Measurements from ENCODE around the gene AGR3.

AGR3 gene

GRCh38 chr7:16818732-16819131 is 63.1 kb downstream of the AGR3 start:
- DNase-seq, result no peak

DNA sequence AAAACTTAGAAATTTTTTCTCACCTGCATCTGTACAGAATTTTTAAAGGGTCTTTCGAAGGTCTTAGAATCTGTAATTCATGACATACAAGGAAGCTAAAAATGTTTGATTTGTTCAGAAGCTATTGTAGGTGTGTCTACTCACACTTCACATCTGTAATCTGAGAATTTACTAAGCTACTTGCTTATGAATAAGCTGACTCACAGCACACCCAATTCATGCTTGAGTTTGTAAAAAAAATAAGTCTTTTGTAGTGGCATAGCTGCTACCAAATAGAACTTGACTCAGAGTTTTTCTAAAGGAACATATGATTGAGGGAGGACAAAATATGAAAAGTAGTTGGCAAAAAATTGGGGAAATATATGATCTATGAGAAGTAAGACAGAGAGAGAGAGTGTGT is 64.2 kb downstream of the AGR3 start:
- no peak for DNase-seq

GRCh38 chr7:16816824-16817223 is 65.0 kb downstream of the AGR3 start:
- DNase-seq, result no peak

DNA sequence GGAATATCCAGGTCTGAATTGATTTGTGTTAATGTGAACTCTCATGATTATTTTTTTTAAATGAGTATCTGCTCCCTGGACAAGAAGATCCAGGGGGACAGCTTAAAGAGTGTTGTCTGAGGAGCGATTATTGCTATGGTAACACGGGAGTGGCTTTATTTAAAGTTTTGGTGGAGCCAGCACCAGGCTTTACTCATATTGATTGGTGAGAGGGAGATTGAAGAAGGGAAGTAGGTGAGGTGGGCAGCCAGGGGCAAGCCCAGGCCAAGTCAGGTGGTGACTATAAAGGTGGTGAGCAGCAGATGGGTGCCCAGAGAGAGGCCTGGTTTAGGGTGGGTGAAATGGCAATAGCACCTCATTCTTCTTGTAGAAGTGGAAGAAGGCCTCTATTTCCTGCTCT is 66.8 kb downstream of the AGR3 start:
- DNase-seq, result no peak

DNA sequence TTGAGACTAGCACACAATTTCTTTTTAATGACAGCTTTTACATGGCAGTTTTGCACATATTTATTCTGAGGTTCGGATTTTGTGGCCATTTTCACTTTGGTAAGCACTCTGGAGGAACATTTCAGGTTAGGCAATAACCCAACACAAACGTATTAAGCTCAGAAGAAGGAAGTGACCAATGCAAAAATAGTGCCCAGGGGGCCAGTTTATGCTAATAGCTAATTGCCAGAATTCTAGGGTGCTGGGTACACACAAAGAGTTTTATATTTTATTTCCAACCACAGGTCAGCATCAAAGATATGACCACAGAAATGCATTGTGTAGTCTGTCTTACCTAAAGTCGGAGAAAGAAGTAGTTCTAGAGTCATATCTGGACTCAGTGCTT is 68.6 kb downstream of the AGR3 start:
- DNase-seq, result no peak

DNA sequence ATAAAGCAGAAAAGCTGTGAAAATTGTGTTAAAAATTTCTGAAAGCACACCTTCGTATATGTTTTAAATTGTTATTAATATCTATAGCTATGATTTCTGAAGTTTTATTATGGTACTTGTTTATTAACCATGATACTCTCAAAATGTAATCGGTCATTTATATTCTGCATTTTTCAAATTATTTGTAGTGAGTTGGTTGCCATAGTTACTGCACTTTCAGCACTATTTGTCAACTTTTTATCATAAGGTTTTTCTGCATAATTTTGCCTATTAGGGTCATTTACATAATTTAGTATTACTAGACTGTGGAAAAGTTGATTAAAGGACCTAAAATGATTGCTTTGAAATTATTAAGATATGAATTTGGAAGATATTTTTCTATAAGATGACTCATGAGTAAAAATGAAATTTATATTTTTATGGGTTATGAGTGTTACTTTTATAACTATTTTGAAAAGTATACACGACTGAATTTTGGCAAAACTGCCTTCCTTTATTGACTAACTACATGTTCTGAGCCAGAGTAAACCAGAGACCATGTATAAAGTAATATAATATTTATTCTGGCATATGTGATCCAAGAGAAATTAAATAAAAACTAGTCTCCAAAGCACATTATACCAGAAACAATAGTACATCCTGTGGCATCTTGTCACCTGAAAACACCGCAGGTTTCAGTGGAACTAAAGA is 69.1 kb downstream of the AGR3 start:
- no peak for DNase-seq

- DNase-seq, result no peak
Observed at GRCh38 chr7:16811551-16811950, 70.2 kb downstream of the AGR3 start.

DNA sequence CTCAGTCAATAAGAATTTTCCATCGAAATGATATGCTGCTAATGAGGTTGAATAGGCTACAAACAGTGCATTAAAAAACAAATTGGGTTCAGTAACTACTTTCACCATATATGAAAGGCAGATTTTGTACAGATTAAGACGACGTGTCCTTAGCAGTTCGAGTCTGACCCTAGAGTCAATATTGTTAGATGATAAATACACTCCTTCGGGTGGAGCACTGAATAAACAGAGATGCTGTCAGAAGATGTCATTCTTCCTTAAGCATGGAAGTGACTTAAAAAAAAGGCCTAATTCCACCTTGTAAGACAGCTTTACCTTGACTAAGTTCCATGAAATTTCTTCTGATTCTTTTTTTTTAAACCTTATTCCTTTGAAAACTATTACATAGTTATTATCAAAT is 71.2 kb downstream of the AGR3 start:
- no peak for DNase-seq

DNA sequence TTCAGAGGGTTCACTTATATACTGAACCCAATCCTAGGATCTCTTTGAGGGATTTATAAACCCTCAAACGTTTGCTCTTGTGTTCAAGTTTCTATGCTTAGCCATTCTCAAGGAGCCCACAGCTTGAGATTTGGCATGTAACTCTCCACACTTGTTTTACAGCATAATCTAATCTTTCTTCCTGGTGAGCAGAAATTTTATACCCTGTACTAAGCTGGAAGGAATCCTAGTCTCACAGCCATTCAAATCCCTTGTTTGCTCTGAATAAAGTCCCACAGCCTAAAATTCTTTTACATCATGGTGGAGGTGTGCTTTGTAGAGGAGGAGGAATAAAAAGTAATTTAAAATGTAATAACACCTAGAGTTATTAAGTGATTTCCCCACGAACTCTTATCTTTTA is 71.7 kb downstream of the AGR3 start:
- no peak for DNase-seq

Data from activated T-cell treated with anti-CD3 and anti-CD28 coated beads, Interleukin-2, amount 50 U/mL, for 1 hour (primary cell).